Activated CD4-positive, alpha-beta T cell treated with anti-CD3 and anti-CD28 coated beads, Interleukin-2, amount 10 ng/mL, durations not matched to agents 7 days and 5 days (primary cell): ENCODE results near the gene CARD11. TPM values are rescaled to one million over a fixed set of nuclear protein-coding genes. Genes with fewer than 3 reads are reported as not detected.

ENCODE experiments used
- CTCF ChIA-PET: fragments of 350-600 bp; sonication (Branson Sonifier 250); formaldehyde crosslinking; loops from one replicate; lab custom pipeline; 2021; ENCODE audit warnings: antibody characterized with exemption; lab: Charles Lee
- POLR2A ChIA-PET: fragments of 350-600 bp; sonication (Branson Sonifier 250); formaldehyde crosslinking; loops from one replicate; lab custom pipeline; 2021; ENCODE audit warnings: antibody characterized with exemption; lab: Charles Lee
- DNase-seq: peaks from one replicate; pipeline ENCODE4 v3.0.0-alpha.2; 2020
- H3K27ac Mint-ChIP-seq: one replicate; pipeline ENCODE4 v1.8.0; 2021; ENCODE audit warnings: mild to moderate bottlenecking, moderate library complexity, mixed read lengths
- H3K27me3 Mint-ChIP-seq: one replicate; pipeline ENCODE4 v1.8.0; 2021; ENCODE audit warnings: mixed read lengths
- H3K36me3 Mint-ChIP-seq: one replicate; pipeline ENCODE4 v1.8.0; 2021; ENCODE audit warnings: low read depth, mixed read lengths
- H3K4me1 Mint-ChIP-seq: one replicate; pipeline ENCODE4 v1.8.0; 2021; ENCODE audit warnings: mixed read lengths
- H3K4me3 Mint-ChIP-seq: one replicate; pipeline ENCODE4 v1.8.0; 2021; ENCODE audit warnings: mild to moderate bottlenecking, moderate library complexity, mixed read lengths
- H3K9me3 Mint-ChIP-seq: one replicate; pipeline ENCODE4 v1.8.0; 2021; ENCODE audit warnings: mixed read lengths
- total RNA-seq, 2 experiments: library from RNA; stranded (reverse); gene quantifications; one replicate each; pipeline ENCODE4 v1.2.3, GENCODE V29; 2021

CARD11 gene
- total RNA-seq, 2 experiments from 2014 or later = 160 to 167 TPM

GRCh38 chr7:2941216-2941859 is 102.3 kb downstream of the CARD11 start:
- no peaks in the 10 kb centered on the region for H3K27me3 Mint-ChIP-seq
- peak overlapping the region; percentile 33 for H3K27ac Mint-ChIP-seq
- peaks cover 10% of the 10 kb centered on the region for H3K4me1 Mint-ChIP-seq
- ChIA-PET CTCF (interaction anchor here (1.2 kb wide), 1 partner anchor 11 kb away, joined by 4 read pairs; no protein-coding TSS in a partner anchor), POLR2A (no interaction called here)
- peaks cover 83% of the 10 kb centered on the region for H3K36me3 Mint-ChIP-seq
- H3K9me3 Mint-ChIP-seq = peaks cover 3% of the 10 kb centered on the region
- no peak for DNase-seq
- no peak overlapping the region for H3K4me3 Mint-ChIP-seq

- CTCF ChIA-PET = interaction anchor here (1.2 kb wide), 1 partner anchor 12 kb away, joined by 4 read pairs; no protein-coding TSS in a partner anchor
- Mint-ChIP-seq H3K27me3 (no peaks in the 10 kb centered on the region), H3K27ac (peak overlapping the region; percentile 19), H3K4me3 (no peak overlapping the region), H3K4me1 (peaks cover 12% of the 10 kb centered on the region), H3K9me3 (peaks cover 3% of the 10 kb centered on the region), H3K36me3 (peaks cover 77% of the 10 kb centered on the region)
- POLR2A ChIA-PET = no interaction called here
- no peak for DNase-seq
Observed at GRCh38 chr7:2940466-2940865, 103.2 kb downstream of the CARD11 start.

GRCh38 chr7:2939193-2939885 is 104.3 kb downstream of the CARD11 start:
- H3K36me3 Mint-ChIP-seq = peaks cover 76% of the 10 kb centered on the region
- H3K27ac Mint-ChIP-seq = no peak overlapping the region
- H3K4me3 Mint-ChIP-seq = no peak overlapping the region
- ChIA-PET CTCF (interaction anchor here (1.0 kb wide), 1 partner anchor 28 kb away, joined by 3 read pairs; no protein-coding TSS in a partner anchor), POLR2A (no interaction called here)
- H3K4me1 Mint-ChIP-seq = peaks cover 19% of the 10 kb centered on the region
- H3K9me3 Mint-ChIP-seq = peaks cover 3% of the 10 kb centered on the region
- DNase-seq = no peak
- no peaks in the 10 kb centered on the region for H3K27me3 Mint-ChIP-seq

GRCh38 chr7:2938514-2939192 is 105.0 kb downstream of the CARD11 start:
- Mint-ChIP-seq H3K36me3 (peaks cover 74% of the 10 kb centered on the region), H3K4me3 (no peak overlapping the region), H3K27ac (no peak overlapping the region), H3K4me1 (peaks cover 19% of the 10 kb centered on the region), H3K27me3 (no peaks in the 10 kb centered on the region), H3K9me3 (peaks cover 3% of the 10 kb centered on the region)
- CTCF ChIA-PET = no interaction called here
- POLR2A ChIA-PET = no interaction called here
- DNase-seq = no peak

- Mint-ChIP-seq H3K4me3 (no peak overlapping the region), H3K27me3 (no peaks in the 10 kb centered on the region), H3K27ac (no peak overlapping the region), H3K36me3 (peaks cover 74% of the 10 kb centered on the region), H3K4me1 (peaks cover 19% of the 10 kb centered on the region), H3K9me3 (peaks cover 3% of the 10 kb centered on the region)
- CTCF ChIA-PET = interaction anchor here (1.4 kb wide), 1 partner anchor 19 kb away, joined by 3 read pairs; no protein-coding TSS in a partner anchor
- POLR2A ChIA-PET = no interaction called here
- no peak for DNase-seq
Observed at GRCh38 chr7:2937701-2938513, 105.8 kb downstream of the CARD11 start.

- ChIA-PET POLR2A (no interaction called here), CTCF (interaction anchor here (1.4 to 1.8 kb wide), 2 partner anchors 20 to 26 kb away, joined by 3 read pairs; no protein-coding TSS in a partner anchor)
- no peak overlapping the region for H3K4me3 Mint-ChIP-seq
- H3K9me3 Mint-ChIP-seq = no peaks in the 10 kb centered on the region
- peaks cover 74% of the 10 kb centered on the region for H3K36me3 Mint-ChIP-seq
- no peaks in the 10 kb centered on the region for H3K27me3 Mint-ChIP-seq
- no peak overlapping the region for H3K27ac Mint-ChIP-seq
- peaks cover 15% of the 10 kb centered on the region for H3K4me1 Mint-ChIP-seq
- DNase-seq = no peak
Observed at GRCh38 chr7:2936891-2937580, 106.6 kb downstream of the CARD11 start.

- POLR2A ChIA-PET = interaction anchor here (0.7 kb wide), 1 partner anchor 25 kb away, joined by 3 read pairs; no protein-coding TSS in a partner anchor
- no peaks in the 10 kb centered on the region for H3K9me3 Mint-ChIP-seq
- H3K27ac Mint-ChIP-seq = no peak overlapping the region
- H3K36me3 Mint-ChIP-seq = peaks cover 74% of the 10 kb centered on the region
- no peak for DNase-seq
- H3K27me3 Mint-ChIP-seq = no peaks in the 10 kb centered on the region
- peaks cover 14% of the 10 kb centered on the region for H3K4me1 Mint-ChIP-seq
- no peak overlapping the region for H3K4me3 Mint-ChIP-seq
- CTCF ChIA-PET = interaction anchor here (0.6 to 1.8 kb wide), 2 partner anchors 26 to 32 kb away, joined by 3 read pairs; no protein-coding TSS in a partner anchor
Observed at GRCh38 chr7:2936301-2936700, 107.4 kb downstream of the CARD11 start.

- Mint-ChIP-seq H3K4me1 (peaks cover 14% of the 10 kb centered on the region), H3K27me3 (no peaks in the 10 kb centered on the region), H3K36me3 (peaks cover 71% of the 10 kb centered on the region), H3K27ac (no peak overlapping the region), H3K4me3 (no peak overlapping the region), H3K9me3 (no peaks in the 10 kb centered on the region)
- POLR2A ChIA-PET = no interaction called here
- no peak for DNase-seq
- CTCF ChIA-PET = interaction anchor here (1.1 to 1.8 kb wide), 3 partner anchors 21 to 130 kb away, joined by 3 read pairs; no protein-coding TSS in a partner anchor
Observed at GRCh38 chr7:2934984-2935740, 108.5 kb downstream of the CARD11 start.

- no peak for DNase-seq
- Mint-ChIP-seq H3K36me3 (peaks cover 70% of the 10 kb centered on the region), H3K27ac (peak overlapping the region; percentile 54)
Observed at GRCh38 chr7:2934211-2934731, 109.4 kb downstream of the CARD11 start.

GRCh38 chr7:2932402-2933251 is 111.0 kb downstream of the CARD11 start:
- ChIA-PET CTCF (no interaction called here), POLR2A (no interaction called here)
- Mint-ChIP-seq H3K4me1 (peaks cover 11% of the 10 kb centered on the region), H3K36me3 (peaks cover 64% of the 10 kb centered on the region), H3K9me3 (no peaks in the 10 kb centered on the region), H3K4me3 (no peak overlapping the region), H3K27ac (no peak overlapping the region), H3K27me3 (no peaks in the 10 kb centered on the region)
- DNase-seq = no peak

More at GRCh38 chr7:2934211-2934731, 109.4 kb downstream of the CARD11 start:
- Mint-ChIP-seq H3K4me1 (peaks cover 11% of the 10 kb centered on the region), H3K9me3 (no peaks in the 10 kb centered on the region), H3K27me3 (no peaks in the 10 kb centered on the region), H3K4me3 (no peak overlapping the region)
- ChIA-PET CTCF (interaction anchor here (1.1 to 1.4 kb wide), 2 partner anchors 22 to 131 kb away, joined by 3 read pairs; no protein-coding TSS in a partner anchor), POLR2A (interaction anchor here (0.8 kb wide), 1 partner anchor 21 kb away, joined by 3 read pairs; no protein-coding TSS in a partner anchor)
